Measurements from ENCODE around the gene PNMA5.

GRCh38 chrX:152946681-152947080 lies 47.2 kb downstream of the PNMA5 start:
- TF ChIP-seq CTCF (IDR thresholded peaks at IDR 0.05; ENCODE audit: low read length) (no peak), EZH2 (IDR thresholded peaks at IDR 0.05; ENCODE audit: borderline replicate concordance, low read length) (no peak)
